ENCODE data around the gene C11orf24. TPM values are rescaled to one million over a fixed set of nuclear protein-coding genes. Genes with fewer than 3 reads are reported as not detected.
A peak's percentile ranks its signal among the peaks of the same experiment; 100 is the strongest.

The C11orf24 gene
- total and polyA plus RNA-seq, 2 of the 8 experiments (the other 6 are each of a cell fraction or from before 2014, with no cell fraction given) = 45.4 to 51.7 TPM

- H3K14ac ChIP-seq (ENCODE audit: insufficient read length) = no peak overlapping the region
- H2BK15ac ChIP-seq (ENCODE audit: low read length) = no peak overlapping the region
- peaks cover 0 to 2% (median 0%) of the 10 kb centered on the region in 4 experiments; a peak in 2 of 7 replicates for H3K27me3 ChIP-seq (replicated peaks in 1 of 4; ENCODE audit: control insufficient read depth in 3 of 4, extremely low read depth in 1 of 4, insufficient read depth in 3 of 4, low read length in 3 of 4)
- no peaks in the 10 kb centered on the region for H3K36me3 ChIP-seq (ENCODE audit: control insufficient read depth in 2 of 4, insufficient read depth in 4 of 4, low read length in 3 of 4)
- TF ChIP-seq HDAC2 (IDR thresholded peaks at IDR 0.05; ENCODE audit: borderline replicate concordance in 1 of 2, low read depth in 2 of 2, low read length in 2 of 2) = no peak
- CTCF ChIA-PET (ENCODE audit: partially characterized antibody) = interaction anchor here (1.0 to 3.1 kb wide), 6 partner anchors 7 to 82 kb away, joined by 3 to 10 read pairs (median 7); no protein-coding TSS in a partner anchor
- no peak overlapping the region for H3K9ac ChIP-seq (replicated peaks in 1 of 4; ENCODE audit: extremely low read depth in 1 of 4, low read depth in 3 of 4, low read length in 3 of 4)
- H3K27ac ChIP-seq (ENCODE audit: low read depth, low read length) = no peak overlapping the region
- no peak overlapping the region for H3K4me2 ChIP-seq (ENCODE audit: insufficient read depth in 1 of 2, low read depth in 2 of 2, low read length in 2 of 2)
- H2BK12ac ChIP-seq (ENCODE audit: low read depth, low read length) = no peak overlapping the region
- no peak overlapping the region for H3K23ac ChIP-seq (ENCODE audit: insufficient read length)
- H2AFZ ChIP-seq (ENCODE audit: low read length) = no peak overlapping the region
- peaks cover 0 to 16% (median 9%) of the 10 kb centered on the region in 4 experiments; a peak in 6 of 7 replicates for H3K4me1 ChIP-seq (replicated peaks in 1 of 4; ENCODE audit: control insufficient read depth in 3 of 4, insufficient read depth in 4 of 4, low read length in 3 of 4)
- no peak overlapping the region for H2BK5ac ChIP-seq (ENCODE audit: low read depth, low read length)
- peak overlapping the region; percentile 45; the same call in 1 of the 2 replicates for H4K8ac ChIP-seq (ENCODE audit: extremely low read depth, insufficient read depth, low read length)
- H3K4me3 ChIP-seq (ENCODE audit: extremely low read depth in 1 of 4, insufficient read depth in 2 of 4, low read depth in 3 of 4, low read length in 4 of 4) = no peak overlapping the region
- H3K79me2 ChIP-seq (ENCODE audit: control insufficient read depth in 1 of 2, insufficient read depth in 2 of 2, low read length in 2 of 2) = peaks cover 15 to 18% of the 10 kb centered on the region in 2 experiments
- POLR2A ChIA-PET (ENCODE audit: partially characterized antibody) = interaction anchor here (0.6 to 5.5 kb wide), 8 partner anchors 9 to 88 kb away, joined by 3 to 39 read pairs (median 7); no protein-coding TSS in a partner anchor
- WGBS, 2 experiments (ENCODE audit: extremely low coverage in 1 of 2, insufficient coverage in 1 of 2, insufficient read length in 1 of 2, insufficient replicate concordance in 2 of 2, low coverage in 1 of 2, low lambda C conversion rate in 2 of 2, missing lambda C conversion rate in 1 of 2) = 88% methylated on average over 6 of the region's 6 CpGs; no CpG with 5 or more reads in 1 of the 2 experiments
- H3K4ac ChIP-seq (replicated peaks; ENCODE audit: insufficient read length, low read depth, low read length) = no peak overlapping the region
- peaks cover 3% of the 10 kb centered on the region in 2 experiments for H4K20me1 ChIP-seq (replicated peaks in 1 of 2; ENCODE audit: control insufficient read depth in 1 of 2, insufficient read depth in 2 of 2, low read length in 2 of 2)
- no peak overlapping the region for H3K18ac ChIP-seq (ENCODE audit: extremely low read depth, low read length)
- no peak overlapping the region for H2BK120ac ChIP-seq (replicated peaks; ENCODE audit: low read depth, low read length)
- no peak overlapping the region for H4K91ac ChIP-seq (replicated peaks; ENCODE audit: insufficient read length, low read length)
- H3K79me1 ChIP-seq (ENCODE audit: low read depth, low read length) = peaks cover 3% of the 10 kb centered on the region; the same call in 1 of the 2 replicates
- H3K56ac ChIP-seq (replicated peaks; ENCODE audit: insufficient read length, low read depth, low read length) = no peak overlapping the region
- H2BK20ac ChIP-seq (ENCODE audit: low read length) = no peak overlapping the region
- no peak for FAIRE-seq
- H2AK5ac ChIP-seq (ENCODE audit: low read depth, low read length) = no peak overlapping the region
- H3K23me2 ChIP-seq (ENCODE audit: low read depth, low read length) = peaks cover 10% of the 10 kb centered on the region; the same call in 1 of the 2 replicates
- H3K9me3 ChIP-seq (ENCODE audit: insufficient read depth in 2 of 2, low read depth in 1 of 2, low read length in 1 of 2) = no peaks in the 10 kb centered on the region
- no peak overlapping the region for H4K5ac ChIP-seq (ENCODE audit: insufficient read length, low read depth, low read length)
- no peak for DNase-seq (ENCODE audit: low read depth in 1 of 2, low spot score in 2 of 2)
Observed at GRCh38 chr11:68215524-68216170, 56.1 kb downstream of the C11orf24 start.
